ENCODE data around the gene HBEGF.

The HBEGF gene

DNA sequence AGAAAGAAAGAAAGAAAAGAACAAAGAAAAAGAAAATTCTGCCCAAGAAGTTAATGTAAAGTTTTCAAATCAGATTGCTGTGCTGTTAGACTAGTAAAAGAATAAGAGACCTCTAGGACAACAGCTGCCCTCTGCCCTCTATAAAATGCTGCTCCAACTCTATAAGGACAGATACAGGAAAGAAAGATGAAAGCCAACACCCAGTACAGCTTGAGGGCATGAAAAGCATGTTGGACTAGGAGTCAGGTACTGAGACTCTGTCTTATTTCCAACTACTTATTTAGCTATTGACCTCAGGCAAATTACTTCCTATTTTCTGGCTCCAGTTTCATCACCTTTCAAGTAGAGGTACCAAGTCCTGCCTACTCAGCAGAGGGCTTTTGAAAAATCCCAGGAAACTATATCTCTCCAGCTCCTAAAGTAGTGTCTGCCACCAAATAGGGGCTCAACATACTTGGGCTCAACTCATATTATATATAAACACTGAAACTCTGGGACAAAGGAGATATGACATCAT is 5.7 kb downstream of the HBEGF start:
- TF ChIP-seq SP1 (IDR thresholded peaks at IDR 0.05) (no peak), ARNT (IDR thresholded peaks at IDR 0.05) (no peak), FOXA1 (IDR thresholded peaks at IDR 0.05) (no peak), SUZ12 (IDR thresholded peaks at IDR 0.05) (no peak), FOXM1 (IDR thresholded peaks at IDR 0.05; ENCODE audit: borderline replicate concordance) (no peak), HDGF (IDR thresholded peaks at IDR 0.05; ENCODE audit: borderline replicate concordance) (no peak), NFRKB (IDR thresholded peaks at IDR 0.05) (no peak), LEF1 (IDR thresholded peaks at IDR 0.05; ENCODE audit: borderline replicate concordance) (no peak), ELF4 (IDR thresholded peaks at IDR 0.05) (no peak), BHLHE40 (IDR thresholded peaks at IDR 0.05; ENCODE audit: borderline replicate concordance) (no peak), CTBP1 (IDR thresholded peaks at IDR 0.05; ENCODE audit: borderline replicate concordance) (no peak)
- DNase-seq (ENCODE audit: extremely low spot score): no peak
- ChIA-PET CTCF (no interaction called here), POLR2A (interaction anchor here (0.8 to 1.1 kb wide), 2 partner anchors 11 to 42 kb away, joined by 3 read pairs; no protein-coding TSS in a partner anchor)

DNA sequence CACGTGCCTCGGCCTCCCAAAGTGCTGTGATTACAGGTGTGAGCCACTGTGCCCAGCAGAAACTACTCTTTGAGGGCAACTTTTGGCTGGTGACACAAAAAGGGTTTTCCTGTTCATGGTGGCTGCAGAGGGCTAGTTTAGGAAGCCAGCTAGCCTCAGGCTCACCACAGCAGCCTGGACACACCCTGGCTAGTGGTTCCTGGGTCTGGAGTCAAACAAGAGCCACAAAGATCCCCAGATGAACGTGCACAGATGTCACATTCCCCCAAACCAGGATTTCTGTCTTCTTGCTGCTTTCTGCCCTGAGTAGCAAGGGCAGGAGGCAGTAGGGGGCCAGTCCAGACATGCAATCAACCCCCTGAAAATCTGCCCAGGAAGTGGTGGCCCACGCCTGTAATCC is 6.8 kb downstream of the HBEGF start:
- ChIA-PET POLR2A (interaction anchor here (1.1 kb wide), 1 partner anchor 41 kb away, joined by 3 read pairs; no protein-coding TSS in a partner anchor), CTCF (no interaction called here)
- DNase-seq (ENCODE audit: extremely low spot score): no peak
- TF ChIP-seq SP1 (IDR thresholded peaks at IDR 0.05) (no peak), CTBP1 (IDR thresholded peaks at IDR 0.05; ENCODE audit: borderline replicate concordance) (no peak), TARDBP (IDR thresholded peaks at IDR 0.05) (no peak), BHLHE40 (IDR thresholded peaks at IDR 0.05; ENCODE audit: borderline replicate concordance) (no peak), ZNF384 (IDR thresholded peaks at IDR 0.05) (no peak), NFRKB (IDR thresholded peaks at IDR 0.05) (no peak), L3MBTL2 (conservative IDR thresholded peaks at IDR 0.05) (no peak), LEF1 (IDR thresholded peaks at IDR 0.05; ENCODE audit: borderline replicate concordance) (no peak), FOXM1 (IDR thresholded peaks at IDR 0.05; ENCODE audit: borderline replicate concordance) (no peak), SUZ12 (IDR thresholded peaks at IDR 0.05) (no peak), FOXA1 (IDR thresholded peaks at IDR 0.05) (no peak), HDGF (IDR thresholded peaks at IDR 0.05; ENCODE audit: borderline replicate concordance) (no peak), FOXK2 (IDR thresholded peaks at IDR 0.05) (no peak), ARNT (IDR thresholded peaks at IDR 0.05) (no peak), ELF4 (IDR thresholded peaks at IDR 0.05) (no peak)
- TF ChIP-seq, protein P1, sequence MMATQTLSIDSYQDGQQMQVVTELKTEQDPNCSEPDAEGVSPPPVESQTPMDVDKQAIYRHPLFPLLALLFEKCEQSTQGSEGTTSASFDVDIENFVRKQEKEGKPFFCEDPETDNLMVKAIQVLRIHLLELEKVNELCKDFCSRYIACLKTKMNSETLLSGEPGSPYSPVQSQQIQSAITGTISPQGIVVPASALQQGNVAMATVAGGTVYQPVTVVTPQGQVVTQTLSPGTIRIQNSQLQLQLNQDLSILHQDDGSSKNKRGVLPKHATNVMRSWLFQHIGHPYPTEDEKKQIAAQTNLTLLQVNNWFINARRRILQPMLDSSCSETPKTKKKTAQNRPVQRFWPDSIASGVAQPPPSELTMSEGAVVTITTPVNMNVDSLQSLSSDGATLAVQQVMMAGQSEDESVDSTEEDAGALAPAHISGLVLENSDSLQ (IDR thresholded peaks at IDR 0.05): no peak

DNA sequence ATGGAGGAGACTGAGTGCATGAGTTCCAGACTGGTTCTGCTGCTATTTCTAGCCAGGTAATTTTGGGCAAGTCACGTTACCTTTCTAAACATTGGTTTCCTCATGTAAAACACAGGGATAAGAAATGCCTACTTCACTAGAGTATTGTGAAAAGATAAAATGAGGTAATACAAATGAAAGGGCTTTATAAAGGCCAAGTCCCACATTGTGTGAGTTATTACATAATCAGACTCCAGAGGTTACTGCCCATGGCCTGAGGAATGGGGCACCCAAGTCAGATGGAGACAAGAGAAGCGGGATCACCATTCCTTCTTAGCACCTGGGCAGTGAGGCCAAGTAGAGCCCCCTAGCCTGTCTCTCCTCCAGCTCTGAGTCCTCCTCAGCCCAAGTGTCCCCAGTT is 7.5 kb downstream of the HBEGF start:
- CTCF ChIA-PET: no interaction called here
- no peak for DNase-seq (ENCODE audit: extremely low spot score)
- POLR2A ChIA-PET: no interaction called here
- no peak for TF ChIP-seq L3MBTL2 (conservative IDR thresholded peaks at IDR 0.05)
- no peak for TF ChIP-seq FOXA1 (IDR thresholded peaks at IDR 0.05)
- no peak for TF ChIP-seq ARNT (IDR thresholded peaks at IDR 0.05)
- no peak for TF ChIP-seq ZNF384 (IDR thresholded peaks at IDR 0.05)
- no peak for TF ChIP-seq NFRKB (IDR thresholded peaks at IDR 0.05)
- no peak for TF ChIP-seq FOXM1 (IDR thresholded peaks at IDR 0.05; ENCODE audit: borderline replicate concordance)
- TF ChIP-seq BHLHE40 (IDR thresholded peaks at IDR 0.05; ENCODE audit: borderline replicate concordance): no peak
- TF ChIP-seq TARDBP (IDR thresholded peaks at IDR 0.05): no peak
- no peak for TF ChIP-seq LEF1 (IDR thresholded peaks at IDR 0.05; ENCODE audit: borderline replicate concordance)
- TF ChIP-seq, protein P1 (IDR thresholded peaks at IDR 0.05): no peak
- TF ChIP-seq HDGF (IDR thresholded peaks at IDR 0.05; ENCODE audit: borderline replicate concordance): no peak
- no peak for TF ChIP-seq ELF4 (IDR thresholded peaks at IDR 0.05)
- no peak for TF ChIP-seq SUZ12 (IDR thresholded peaks at IDR 0.05)
- TF ChIP-seq CTBP1 (IDR thresholded peaks at IDR 0.05; ENCODE audit: borderline replicate concordance): no peak
- TF ChIP-seq FOXK2 (IDR thresholded peaks at IDR 0.05): no peak
- no peak for TF ChIP-seq SP1 (IDR thresholded peaks at IDR 0.05)

DNA sequence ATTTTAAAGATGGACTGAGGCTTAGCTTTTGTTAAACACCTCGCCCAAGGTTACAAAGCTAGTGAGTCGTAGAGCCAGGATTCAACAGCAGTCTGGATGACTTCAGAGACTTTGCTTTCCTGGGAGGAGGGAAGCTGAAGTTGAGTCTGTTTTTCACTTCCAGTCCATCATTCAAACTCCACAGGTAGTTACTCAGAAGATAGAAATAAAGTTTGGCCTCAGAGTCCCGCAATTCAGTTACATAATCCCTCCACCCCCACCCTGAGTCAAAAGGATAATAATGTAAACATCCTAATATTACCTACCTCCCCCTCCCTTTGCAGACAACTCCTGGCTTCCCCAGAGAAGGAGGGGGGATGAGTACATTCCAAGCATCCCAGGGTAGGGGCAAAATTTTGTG is 8.1 kb downstream of the HBEGF start:
- CTCF ChIA-PET: no interaction called here
- TF ChIP-seq ZNF384 (IDR thresholded peaks at IDR 0.05) (no peak), ELF4 (IDR thresholded peaks at IDR 0.05) (no peak), SP1 (IDR thresholded peaks at IDR 0.05) (no peak), LEF1 (IDR thresholded peaks at IDR 0.05; ENCODE audit: borderline replicate concordance) (no peak)
- POLR2A ChIA-PET: interaction anchor here (0.7 to 4.0 kb wide), 2 partner anchors 8 to 10 kb away, joined by 3 to 25 read pairs; partner anchors contain the start of gene HBEGF
- no peak for DNase-seq (ENCODE audit: extremely low spot score)

DNA sequence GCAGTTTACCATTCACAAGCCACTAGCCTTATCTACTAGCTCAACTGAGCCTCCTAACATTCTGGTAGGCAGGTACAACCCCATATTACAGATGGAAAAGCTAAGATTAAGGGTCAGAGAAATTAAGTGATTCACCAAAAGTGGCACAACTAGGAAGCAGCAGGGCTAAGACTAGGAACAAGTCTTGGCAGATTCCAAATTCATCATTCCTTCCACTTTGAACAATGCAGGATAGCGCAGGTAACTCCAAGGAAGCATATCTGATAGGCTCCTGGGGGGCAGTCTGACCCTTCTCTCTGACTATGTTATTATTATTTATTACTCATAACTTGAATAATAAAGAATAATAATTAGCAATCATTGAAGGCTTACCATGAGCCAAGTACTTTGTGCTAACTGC is 8.5 kb downstream of the HBEGF start:
- TF ChIP-seq SP1 (IDR thresholded peaks at IDR 0.05): no peak
- TF ChIP-seq BHLHE40 (IDR thresholded peaks at IDR 0.05; ENCODE audit: borderline replicate concordance): no peak
- no peak for TF ChIP-seq HDGF (IDR thresholded peaks at IDR 0.05; ENCODE audit: borderline replicate concordance)
- no peak for TF ChIP-seq ZNF384 (IDR thresholded peaks at IDR 0.05)
- no peak for TF ChIP-seq FOXK2 (IDR thresholded peaks at IDR 0.05)
- TF ChIP-seq L3MBTL2 (conservative IDR thresholded peaks at IDR 0.05): no peak
- no peak for TF ChIP-seq SUZ12 (IDR thresholded peaks at IDR 0.05)
- TF ChIP-seq NFRKB (IDR thresholded peaks at IDR 0.05): no peak
- no peak for TF ChIP-seq CTBP1 (IDR thresholded peaks at IDR 0.05; ENCODE audit: borderline replicate concordance)
- ChIA-PET CTCF (interaction anchor here (0.6 to 1.8 kb wide), 2 partner anchors 8 to 194 kb away, joined by 3 to 16 read pairs; partner anchors contain the start of gene HBEGF), POLR2A (interaction anchor here (0.6 to 4.0 kb wide), 4 partner anchors 8 to 94 kb away, joined by 3 to 25 read pairs (median 3); partner anchors contain the start of gene HBEGF)
- DNase-seq (ENCODE audit: extremely low spot score): no peak

DNA sequence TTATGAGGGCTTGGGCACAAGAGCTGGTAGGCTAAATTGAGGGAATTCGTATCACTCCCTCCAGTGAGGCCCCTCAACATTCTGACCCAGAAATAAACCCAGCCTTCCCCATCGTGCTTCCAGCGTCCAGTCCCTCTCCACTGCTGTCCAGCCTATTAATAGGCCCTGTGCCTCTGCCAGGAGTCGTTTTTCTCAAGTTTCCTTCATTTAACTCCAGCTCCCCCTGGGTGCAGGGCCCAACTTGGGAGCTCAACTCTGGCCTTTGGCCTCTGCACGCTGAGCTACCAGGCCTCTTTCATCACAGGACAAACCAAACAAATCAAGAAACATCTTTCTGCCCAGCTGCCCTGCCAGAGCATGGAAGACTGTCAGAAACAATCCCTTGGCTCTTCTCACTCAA is 10.0 kb downstream of the HBEGF start:
- TF ChIP-seq BHLHE40 (IDR thresholded peaks at IDR 0.05; ENCODE audit: borderline replicate concordance): no peak
- TF ChIP-seq SUZ12 (IDR thresholded peaks at IDR 0.05): no peak
- ChIA-PET POLR2A (interaction anchor here (1.3 to 4.0 kb wide), 2 partner anchors 9 to 10 kb away, joined by 6 to 25 read pairs; partner anchors contain the start of gene HBEGF), CTCF (interaction anchor here (0.6 to 1.8 kb wide), 3 partner anchors 10 to 92 kb away, joined by 4 to 16 read pairs (median 4); partner anchors contain the start of gene HBEGF)
- DNase-seq (ENCODE audit: extremely low spot score): no peak

DNA sequence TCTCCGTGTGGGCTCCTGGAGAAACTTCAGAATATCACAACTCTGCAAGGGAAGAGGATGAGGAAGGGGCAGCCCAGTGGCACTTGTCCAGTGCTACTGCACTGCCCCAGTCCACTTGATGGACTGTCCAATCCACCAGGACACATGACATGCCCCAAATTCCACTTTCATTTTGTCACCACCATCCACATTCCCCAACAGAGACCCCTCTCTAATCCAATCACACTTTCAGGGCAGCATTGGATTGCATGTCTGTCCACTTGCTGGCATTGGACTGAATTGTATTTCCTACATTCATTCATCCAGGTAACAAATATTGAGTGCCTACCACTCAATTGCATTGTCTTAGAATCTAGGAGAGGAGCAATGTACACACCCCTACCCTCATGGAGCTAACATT is 14.8 kb downstream of the HBEGF start:
- ChIA-PET CTCF (no interaction called here), POLR2A (no interaction called here)
- DNase-seq (ENCODE audit: extremely low spot score): no peak
- TF ChIP-seq TARDBP (IDR thresholded peaks at IDR 0.05) (no peak), L3MBTL2 (conservative IDR thresholded peaks at IDR 0.05) (no peak), NFRKB (IDR thresholded peaks at IDR 0.05) (no peak), SP1 (IDR thresholded peaks at IDR 0.05) (no peak), ELF4 (IDR thresholded peaks at IDR 0.05) (no peak), HDGF (IDR thresholded peaks at IDR 0.05; ENCODE audit: borderline replicate concordance) (no peak), ARNT (IDR thresholded peaks at IDR 0.05) (no peak), BHLHE40 (IDR thresholded peaks at IDR 0.05; ENCODE audit: borderline replicate concordance) (no peak), CTBP1 (IDR thresholded peaks at IDR 0.05; ENCODE audit: borderline replicate concordance) (no peak), LEF1 (IDR thresholded peaks at IDR 0.05; ENCODE audit: borderline replicate concordance) (no peak), FOXA1 (IDR thresholded peaks at IDR 0.05) (no peak), FOXK2 (IDR thresholded peaks at IDR 0.05) (no peak), ZNF384 (IDR thresholded peaks at IDR 0.05) (no peak), SUZ12 (IDR thresholded peaks at IDR 0.05) (no peak), FOXM1 (IDR thresholded peaks at IDR 0.05; ENCODE audit: borderline replicate concordance) (no peak)
- TF ChIP-seq, protein P1 (IDR thresholded peaks at IDR 0.05): no peak
